ENCODE measurements around the gene LEF1. TPM values are rescaled to one million over a fixed set of nuclear protein-coding genes. Genes with fewer than 3 reads are reported as not detected.

Gene LEF1
- total RNA-seq, 1 experiment from 2014 or later = 0.79 TPM

DNA sequence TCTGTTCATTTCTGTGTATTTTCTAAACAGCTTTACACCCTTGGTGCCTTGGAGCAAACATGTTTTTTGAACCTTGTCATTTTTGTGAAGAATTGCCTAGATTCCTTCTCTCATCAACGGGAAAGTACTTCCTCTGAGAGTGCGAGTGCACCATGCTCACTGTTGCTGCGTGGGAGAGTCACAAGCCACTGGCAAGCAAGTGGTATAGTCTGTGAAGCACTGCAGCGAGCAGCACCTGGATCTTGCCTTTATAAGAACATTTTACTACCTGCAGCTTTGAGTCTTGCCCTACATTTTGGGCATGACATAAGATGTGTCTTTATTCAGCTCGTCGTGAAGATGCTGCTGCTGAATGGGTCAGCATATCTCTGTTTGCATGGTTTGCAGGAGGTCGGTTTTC lies 134.2 kb downstream of the LEF1 start:
- Histone ChIP-seq H4K20me1 (ENCODE audit: insufficient read depth) (no peaks in the 10 kb centered on the region), H2AFZ (ENCODE audit: low read depth, low read length, poor library complexity, severe bottlenecking) (no peak overlapping the region), H3K79me2 (ENCODE audit: insufficient read depth, low read length) (no peaks in the 10 kb centered on the region), H3K27ac (ENCODE audit: low read depth, low read length) (no peak overlapping the region), H3K9me3 (ENCODE audit: control insufficient read depth in 1 of 2, insufficient read depth in 1 of 2, low read depth in 1 of 2, low read length in 2 of 2) (no peaks in the 10 kb centered on the region), H3K4me3 (replicated peaks in 1 of 2; ENCODE audit: low read depth in 1 of 2, low read length in 2 of 2) (no peak overlapping the region), H3K4me1 (ENCODE audit: control insufficient read depth in 1 of 2, insufficient read depth in 2 of 2, low read length in 2 of 2) (no peaks in the 10 kb centered on the region), H3K9ac (ENCODE audit: low read length) (no peak overlapping the region), H3K36me3 (ENCODE audit: control insufficient read depth in 1 of 2, insufficient read depth in 2 of 2, low read length in 2 of 2) (0 out of 4 replicates have a peak, but pooled peaks cover 0 to 4% of the 10 kb centered on the region in 2 experiments), H3K27me3 (ENCODE audit: insufficient read depth, low read length) (no peaks in the 10 kb centered on the region), H3K4me2 (ENCODE audit: low read length) (no peak overlapping the region), H3K9me2 (ENCODE audit: insufficient read depth) (no peaks in the 10 kb centered on the region)
- BruUV-seq (replicated peaks) = no TSS peak
- ChIA-PET CTCF (interaction anchor here (1.3 kb wide), 1 partner anchor 16 kb away, joined by 6 read pairs; no protein-coding TSS in a partner anchor), POLR2A (no interaction called here), RAD21 (ENCODE audit: low non-redundant PET in 1 of 2, low total read pairs in 2 of 2, uncharacterized antibody in 2 of 2, unreplicated experiment in 2 of 2) (no interaction called here)
- intact Hi-C loops (cut with micrococcal nuclease) = no loop called here
- DNase-seq (ENCODE audit: low read depth, low spot score) (no peak), ATAC-seq (no peak)
- TF ChIP-seq SRF (IDR thresholded peaks at IDR 0.05; ENCODE audit: low read depth) (no peak), EGR1 (IDR thresholded peaks at IDR 0.05; ENCODE audit: low read depth) (no peak), ZFX (IDR thresholded peaks at IDR 0.05) (no peak), YY1 (IDR thresholded peaks at IDR 0.05; ENCODE audit: extremely low read depth, insufficient replicate concordance, low read depth, low read length) (no peak), JUND (IDR thresholded peaks at IDR 0.05) (no peak), CBX3 (IDR thresholded peaks at IDR 0.05; ENCODE audit: low read depth) (no peak)
- TF ChIP-seq, protein P1, sequence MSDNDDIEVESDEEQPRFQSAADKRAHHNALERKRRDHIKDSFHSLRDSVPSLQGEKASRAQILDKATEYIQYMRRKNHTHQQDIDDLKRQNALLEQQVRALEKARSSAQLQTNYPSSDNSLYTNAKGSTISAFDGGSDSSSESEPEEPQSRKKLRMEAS (IDR thresholded peaks at IDR 0.05) = no peak

DNA sequence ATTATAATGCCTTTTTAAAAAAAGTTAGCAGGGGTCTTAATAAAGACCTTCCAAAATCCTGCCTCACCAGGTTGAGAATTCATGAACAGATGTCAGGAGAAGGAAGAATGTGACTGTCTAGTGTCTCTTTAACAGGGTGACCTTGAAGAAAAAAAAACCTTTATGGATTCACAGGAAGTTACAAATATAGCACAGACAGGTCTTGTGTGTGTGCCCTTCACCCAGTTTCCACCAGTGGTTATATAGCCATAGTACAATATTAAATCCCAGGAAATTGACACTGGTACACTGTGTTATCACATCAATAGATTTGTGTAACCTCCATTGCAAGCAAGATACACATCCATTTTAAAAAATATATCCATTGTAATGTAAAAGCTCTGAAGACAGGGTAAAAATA lies 135.4 kb downstream of the LEF1 start:
- TF ChIP-seq FOSL1 (IDR thresholded peaks at IDR 0.05; ENCODE audit: low read depth) (no peak), ZFX (IDR thresholded peaks at IDR 0.05) (no peak), SP1 (IDR thresholded peaks at IDR 0.05; ENCODE audit: low read depth) (no peak), SIN3A (IDR thresholded peaks at IDR 0.05; ENCODE audit: low read depth) (no peak), EGR1 (IDR thresholded peaks at IDR 0.05; ENCODE audit: low read depth) (no peak), RAD21 (IDR thresholded peaks at IDR 0.05; ENCODE audit: low read depth) (no peak), JUND (IDR thresholded peaks at IDR 0.05) (no peak), ELF1 (IDR thresholded peaks at IDR 0.05; ENCODE audit: borderline replicate concordance, low read depth) (no peak)
- TF ChIP-seq, protein P1 (IDR thresholded peaks at IDR 0.05) = no peak
- TF ChIP-seq, protein P2, sequence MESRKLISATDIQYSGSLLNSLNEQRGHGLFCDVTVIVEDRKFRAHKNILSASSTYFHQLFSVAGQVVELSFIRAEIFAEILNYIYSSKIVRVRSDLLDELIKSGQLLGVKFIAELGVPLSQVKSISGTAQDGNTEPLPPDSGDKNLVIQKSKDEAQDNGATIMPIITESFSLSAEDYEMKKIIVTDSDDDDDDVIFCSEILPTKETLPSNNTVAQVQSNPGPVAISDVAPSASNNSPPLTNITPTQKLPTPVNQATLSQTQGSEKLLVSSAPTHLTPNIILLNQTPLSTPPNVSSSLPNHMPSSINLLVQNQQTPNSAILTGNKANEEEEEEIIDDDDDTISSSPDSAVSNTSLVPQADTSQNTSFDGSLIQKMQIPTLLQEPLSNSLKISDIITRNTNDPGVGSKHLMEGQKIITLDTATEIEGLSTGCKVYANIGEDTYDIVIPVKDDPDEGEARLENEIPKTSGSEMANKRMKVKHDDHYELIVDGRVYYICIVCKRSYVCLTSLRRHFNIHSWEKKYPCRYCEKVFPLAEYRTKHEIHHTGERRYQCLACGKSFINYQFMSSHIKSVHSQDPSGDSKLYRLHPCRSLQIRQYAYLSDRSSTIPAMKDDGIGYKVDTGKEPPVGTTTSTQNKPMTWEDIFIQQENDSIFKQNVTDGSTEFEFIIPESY (IDR thresholded peaks at IDR 0.05; ENCODE audit: extremely low read depth, insufficient replicate concordance, low read length) = no peak
- TF ChIP-seq, protein P3, sequence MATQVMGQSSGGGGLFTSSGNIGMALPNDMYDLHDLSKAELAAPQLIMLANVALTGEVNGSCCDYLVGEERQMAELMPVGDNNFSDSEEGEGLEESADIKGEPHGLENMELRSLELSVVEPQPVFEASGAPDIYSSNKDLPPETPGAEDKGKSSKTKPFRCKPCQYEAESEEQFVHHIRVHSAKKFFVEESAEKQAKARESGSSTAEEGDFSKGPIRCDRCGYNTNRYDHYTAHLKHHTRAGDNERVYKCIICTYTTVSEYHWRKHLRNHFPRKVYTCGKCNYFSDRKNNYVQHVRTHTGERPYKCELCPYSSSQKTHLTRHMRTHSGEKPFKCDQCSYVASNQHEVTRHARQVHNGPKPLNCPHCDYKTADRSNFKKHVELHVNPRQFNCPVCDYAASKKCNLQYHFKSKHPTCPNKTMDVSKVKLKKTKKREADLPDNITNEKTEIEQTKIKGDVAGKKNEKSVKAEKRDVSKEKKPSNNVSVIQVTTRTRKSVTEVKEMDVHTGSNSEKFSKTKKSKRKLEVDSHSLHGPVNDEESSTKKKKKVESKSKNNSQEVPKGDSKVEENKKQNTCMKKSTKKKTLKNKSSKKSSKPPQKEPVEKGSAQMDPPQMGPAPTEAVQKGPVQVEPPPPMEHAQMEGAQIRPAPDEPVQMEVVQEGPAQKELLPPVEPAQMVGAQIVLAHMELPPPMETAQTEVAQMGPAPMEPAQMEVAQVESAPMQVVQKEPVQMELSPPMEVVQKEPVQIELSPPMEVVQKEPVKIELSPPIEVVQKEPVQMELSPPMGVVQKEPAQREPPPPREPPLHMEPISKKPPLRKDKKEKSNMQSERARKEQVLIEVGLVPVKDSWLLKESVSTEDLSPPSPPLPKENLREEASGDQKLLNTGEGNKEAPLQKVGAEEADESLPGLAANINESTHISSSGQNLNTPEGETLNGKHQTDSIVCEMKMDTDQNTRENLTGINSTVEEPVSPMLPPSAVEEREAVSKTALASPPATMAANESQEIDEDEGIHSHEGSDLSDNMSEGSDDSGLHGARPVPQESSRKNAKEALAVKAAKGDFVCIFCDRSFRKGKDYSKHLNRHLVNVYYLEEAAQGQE (IDR thresholded peaks at IDR 0.05; ENCODE audit: low read depth) = no peak
- Histone ChIP-seq H3K9ac (ENCODE audit: low read length) (no peak overlapping the region), H2AFZ (ENCODE audit: low read depth, low read length, poor library complexity, severe bottlenecking) (no peak overlapping the region), H3K9me2 (ENCODE audit: insufficient read depth) (no peaks in the 10 kb centered on the region), H3K4me3 (replicated peaks in 1 of 2; ENCODE audit: low read depth in 1 of 2, low read length in 2 of 2) (no peak overlapping the region), H3K79me2 (ENCODE audit: insufficient read depth, low read length) (no peaks in the 10 kb centered on the region), H3K27me3 (ENCODE audit: insufficient read depth, low read length) (no peaks in the 10 kb centered on the region), H3K9me3 (ENCODE audit: control insufficient read depth in 1 of 2, insufficient read depth in 1 of 2, low read depth in 1 of 2, low read length in 2 of 2) (no peaks in the 10 kb centered on the region), H3K27ac (ENCODE audit: low read depth, low read length) (no peak overlapping the region), H3K4me2 (ENCODE audit: low read length) (no peak overlapping the region), H3K4me1 (ENCODE audit: control insufficient read depth in 1 of 2, insufficient read depth in 2 of 2, low read length in 2 of 2) (no peaks in the 10 kb centered on the region), H4K20me1 (ENCODE audit: insufficient read depth) (no peaks in the 10 kb centered on the region), H3K36me3 (ENCODE audit: control insufficient read depth in 1 of 2, insufficient read depth in 2 of 2, low read length in 2 of 2) (0 out of 4 replicates have a peak, but pooled peaks cover 0 to 4% of the 10 kb centered on the region in 2 experiments)
- RAD21 ChIA-PET (ENCODE audit: low non-redundant PET in 1 of 2, low total read pairs in 2 of 2, uncharacterized antibody in 2 of 2, unreplicated experiment in 2 of 2) = no interaction called here
- BruUV-seq (replicated peaks) = no TSS peak
- intact Hi-C loops (cut with micrococcal nuclease) = no loop called here
- ATAC-seq (no peak), DNase-seq (ENCODE audit: low read depth, low spot score) (no peak)
- POLR2A ChIA-PET = no interaction called here
- CTCF ChIA-PET = no interaction called here
